Measurements from ENCODE around the gene MINDY1.

The MINDY1 gene

DNA sequence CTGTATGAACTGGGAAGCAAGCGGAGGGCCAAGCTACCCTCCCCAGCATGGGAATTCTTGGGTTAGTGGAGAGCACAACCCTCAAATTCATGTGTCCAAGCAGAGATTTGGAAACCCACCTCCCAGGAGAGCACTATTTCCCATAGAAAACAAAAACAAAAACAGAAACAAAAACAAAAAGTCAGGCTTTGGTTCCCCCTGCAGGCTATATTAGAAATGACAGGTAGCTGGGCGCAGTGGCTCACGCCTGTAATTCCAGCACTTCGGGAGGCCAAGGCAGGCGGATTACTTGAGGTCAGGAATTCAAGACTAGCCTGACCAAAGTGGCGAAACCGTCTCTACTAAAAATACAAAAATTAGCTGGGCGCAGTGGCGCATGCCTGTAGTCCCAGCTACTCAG, 10.8 kb downstream of the MINDY1 start:
- intact Hi-C loops (cut with DNase I): no loop called here
- DNase-seq: peak in 16 of 42 donors; percentile 26 to 77 (median 52)

DNA sequence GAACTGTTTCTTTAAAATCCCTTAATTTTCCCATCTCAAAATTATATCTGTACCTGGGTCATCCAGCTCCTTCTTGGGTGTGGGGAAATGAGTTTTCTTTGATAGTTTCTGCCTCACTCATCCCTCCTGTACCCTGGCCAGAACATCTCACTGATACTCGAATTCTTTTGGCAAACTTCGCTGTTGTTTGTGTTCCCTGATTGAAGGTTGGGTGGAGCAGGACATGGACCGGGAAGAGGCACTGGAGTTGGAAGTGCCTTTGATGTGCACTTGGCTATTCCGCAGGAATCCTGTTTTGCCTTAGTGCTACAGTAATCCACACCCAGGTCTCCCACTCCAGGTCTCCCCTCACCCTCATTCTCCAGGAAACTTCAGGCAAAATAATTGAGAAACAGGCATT, 11.2 kb downstream of the MINDY1 start:
- no peak for DNase-seq
- intact Hi-C loops (cut with DNase I): no loop called here

DNA sequence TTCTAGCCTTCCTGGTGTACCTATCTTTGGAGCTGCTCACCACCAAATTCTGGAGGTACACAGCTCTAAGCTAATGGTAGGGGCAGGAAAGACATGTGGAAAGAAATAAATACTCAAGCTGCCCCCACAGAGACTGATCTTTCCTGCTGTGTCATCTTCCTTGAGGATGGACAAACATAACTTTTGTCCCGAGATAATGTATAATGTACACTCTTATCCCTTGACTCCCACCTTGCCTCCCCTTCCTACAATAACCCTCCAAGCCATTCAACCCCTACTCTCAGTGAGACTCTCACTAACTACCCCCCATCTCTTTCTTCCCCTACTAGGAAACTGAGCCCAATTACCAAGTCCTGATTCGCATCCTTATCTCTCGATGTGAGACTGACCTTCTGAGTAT, 12.5 kb downstream of the MINDY1 start:
- intact Hi-C loops (cut with DNase I): no loop called here
- DNase-seq: no peak

DNA sequence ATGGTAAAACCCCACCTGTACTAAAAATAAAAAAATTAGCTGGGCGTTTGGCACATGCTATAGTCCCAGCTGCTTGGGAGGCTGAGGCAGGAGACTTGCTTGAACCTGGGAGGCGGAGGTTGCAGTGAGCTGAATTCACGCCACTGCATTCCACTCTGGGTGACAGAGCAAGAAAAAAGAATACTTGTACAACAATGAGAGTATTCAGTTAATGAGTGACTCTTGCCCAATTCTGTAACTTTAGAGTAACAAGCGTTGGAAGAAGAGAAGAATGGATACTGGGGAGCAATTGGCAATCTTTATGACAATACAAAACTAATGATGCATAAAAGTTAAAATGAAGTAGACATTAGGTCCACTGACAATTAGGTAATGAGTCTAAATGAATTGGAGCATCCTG, 14.1 kb downstream of the MINDY1 start:
- DNase-seq: no peak
- intact Hi-C loops (cut with DNase I): no loop called here

DNA sequence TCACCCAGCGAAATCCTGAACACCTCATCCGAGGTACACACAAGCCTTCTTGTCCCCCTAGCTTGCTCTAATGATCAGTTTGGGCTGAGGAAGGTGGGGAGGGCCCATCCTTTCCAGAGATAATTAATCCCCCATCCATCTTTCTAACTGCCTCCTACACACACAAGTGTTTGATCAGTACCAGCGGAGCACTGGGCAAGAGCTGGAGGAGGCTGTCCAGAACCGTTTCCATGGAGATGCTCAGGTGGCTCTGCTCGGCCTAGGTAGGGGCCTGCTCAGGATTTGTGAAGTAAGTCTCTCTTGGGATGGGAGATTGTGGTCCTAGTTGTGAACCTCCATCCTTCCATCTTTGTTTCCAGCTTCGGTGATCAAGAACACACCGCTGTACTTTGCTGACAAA, 18.8 kb downstream of the MINDY1 start:
- intact Hi-C loops (cut with DNase I): no loop called here
- DNase-seq: no peak

DNA sequence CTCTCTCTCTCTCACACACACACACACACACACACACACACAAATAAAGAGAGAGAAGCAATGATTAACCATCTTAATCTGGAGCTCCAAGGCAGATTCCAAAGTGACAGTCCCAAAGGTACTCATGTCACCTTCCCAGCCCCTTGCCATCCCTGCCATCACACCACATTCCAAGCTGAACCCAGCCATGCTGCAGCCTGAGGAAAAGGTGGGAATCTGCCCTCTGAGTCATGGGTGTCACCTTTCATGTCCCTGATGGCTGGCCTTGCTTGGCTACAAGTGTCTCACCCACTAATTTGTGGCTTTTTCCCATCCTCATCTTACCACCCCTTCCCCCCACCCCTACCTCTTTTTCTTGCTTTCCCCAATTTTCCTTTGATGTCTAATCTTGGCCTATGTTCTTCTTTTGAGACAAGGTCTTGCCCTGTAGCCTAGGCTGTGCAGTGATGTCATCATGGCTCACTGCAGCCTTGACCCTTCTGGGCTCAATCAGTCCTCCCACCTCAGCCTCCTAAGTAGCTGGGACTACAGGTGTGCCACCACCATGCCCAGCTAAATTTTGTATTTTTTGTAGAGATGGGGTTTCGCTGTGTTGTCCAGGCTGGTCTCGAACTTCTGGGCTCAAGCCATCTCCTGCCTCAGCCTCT, 21.4 kb downstream of the MINDY1 start:
- intact Hi-C loops (cut with DNase I): no loop called here
- no peak for DNase-seq

DNA sequence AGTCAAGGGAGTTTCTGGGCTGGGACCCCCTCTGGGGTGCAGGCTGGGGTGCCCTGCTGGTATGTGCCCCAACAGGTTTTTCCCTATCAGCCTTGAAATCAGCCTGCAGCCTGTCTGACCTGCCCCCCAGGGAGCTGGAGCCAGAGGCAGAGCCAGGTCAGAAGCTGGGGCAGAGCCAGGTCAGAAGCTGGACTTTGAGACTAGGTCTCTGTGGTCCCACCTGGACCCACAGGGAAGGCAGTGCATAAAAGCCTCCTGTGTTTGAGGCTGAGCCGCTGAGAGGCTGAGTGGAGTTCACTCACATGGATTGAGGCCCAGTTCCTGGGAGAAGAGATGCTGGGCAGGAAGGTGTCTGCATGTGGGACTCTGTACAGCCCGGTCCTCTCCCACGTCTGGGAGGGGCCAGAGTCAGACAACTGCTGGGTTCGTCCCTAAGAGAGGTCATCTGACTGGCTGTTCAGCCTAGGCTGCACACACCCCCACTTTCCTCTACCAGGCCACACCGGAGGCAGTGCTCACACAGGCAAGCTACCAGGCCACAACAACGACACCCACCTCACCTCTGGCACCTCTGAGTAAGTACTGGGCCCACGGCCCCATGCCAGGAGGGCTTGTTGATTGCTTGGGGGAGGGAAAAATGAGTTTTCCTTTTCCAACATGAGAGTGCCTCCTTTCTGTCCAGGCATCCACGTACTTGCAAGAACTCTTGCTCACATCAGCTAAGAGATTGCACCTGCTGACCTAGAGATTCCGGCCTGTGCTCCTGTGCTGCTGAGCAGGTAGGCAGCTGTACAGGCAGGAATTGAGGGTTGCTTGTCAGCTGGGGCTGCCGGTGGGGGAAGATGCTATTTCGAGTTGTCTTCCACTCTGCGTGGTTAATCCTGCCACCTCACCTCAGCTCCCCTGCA, 24.6 kb downstream of the MINDY1 start, which contains the start of gene ANXA9:
TSS of gene ANXA9 (plus strand) at position 488 of the 908 bp plus-strand sequence. CDS start 814 bp downstream, outside the sequence.
- intact Hi-C loops (cut with DNase I): no loop called here
- DNase-seq: no peak

DNA sequence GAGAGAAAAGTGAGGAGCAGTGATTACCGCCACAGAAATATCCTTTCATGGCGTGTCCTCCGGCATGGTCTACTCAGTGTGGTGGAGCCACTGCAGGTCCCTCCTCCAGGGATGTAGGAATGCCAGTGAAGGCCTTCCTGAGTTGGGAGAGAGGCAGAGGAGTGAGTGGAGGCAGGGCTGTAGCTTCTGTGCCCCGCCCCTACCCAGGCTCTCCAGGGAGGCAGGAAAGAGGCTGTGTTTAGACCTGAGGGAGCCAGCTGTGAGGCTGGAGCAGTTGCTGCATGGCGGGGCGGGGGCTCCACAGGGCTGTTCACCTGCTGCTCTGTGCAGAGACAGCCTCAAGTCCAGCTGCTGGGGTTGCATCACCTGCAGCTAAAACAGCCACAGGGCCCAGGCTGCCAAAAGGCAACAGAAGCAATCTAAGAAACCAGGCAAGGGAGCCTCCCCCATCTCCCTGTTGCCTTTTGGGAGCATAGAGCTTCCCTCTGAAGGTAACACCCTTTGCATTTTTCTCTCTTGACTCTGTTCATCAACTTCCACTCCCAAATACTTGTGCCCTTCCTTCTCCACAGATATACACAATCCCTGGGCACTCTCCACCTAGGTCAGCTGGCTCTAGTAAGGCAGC, 25.4 kb downstream of the MINDY1 start:
- intact Hi-C loops (cut with DNase I): no loop called here
- no peak for DNase-seq

DNA sequence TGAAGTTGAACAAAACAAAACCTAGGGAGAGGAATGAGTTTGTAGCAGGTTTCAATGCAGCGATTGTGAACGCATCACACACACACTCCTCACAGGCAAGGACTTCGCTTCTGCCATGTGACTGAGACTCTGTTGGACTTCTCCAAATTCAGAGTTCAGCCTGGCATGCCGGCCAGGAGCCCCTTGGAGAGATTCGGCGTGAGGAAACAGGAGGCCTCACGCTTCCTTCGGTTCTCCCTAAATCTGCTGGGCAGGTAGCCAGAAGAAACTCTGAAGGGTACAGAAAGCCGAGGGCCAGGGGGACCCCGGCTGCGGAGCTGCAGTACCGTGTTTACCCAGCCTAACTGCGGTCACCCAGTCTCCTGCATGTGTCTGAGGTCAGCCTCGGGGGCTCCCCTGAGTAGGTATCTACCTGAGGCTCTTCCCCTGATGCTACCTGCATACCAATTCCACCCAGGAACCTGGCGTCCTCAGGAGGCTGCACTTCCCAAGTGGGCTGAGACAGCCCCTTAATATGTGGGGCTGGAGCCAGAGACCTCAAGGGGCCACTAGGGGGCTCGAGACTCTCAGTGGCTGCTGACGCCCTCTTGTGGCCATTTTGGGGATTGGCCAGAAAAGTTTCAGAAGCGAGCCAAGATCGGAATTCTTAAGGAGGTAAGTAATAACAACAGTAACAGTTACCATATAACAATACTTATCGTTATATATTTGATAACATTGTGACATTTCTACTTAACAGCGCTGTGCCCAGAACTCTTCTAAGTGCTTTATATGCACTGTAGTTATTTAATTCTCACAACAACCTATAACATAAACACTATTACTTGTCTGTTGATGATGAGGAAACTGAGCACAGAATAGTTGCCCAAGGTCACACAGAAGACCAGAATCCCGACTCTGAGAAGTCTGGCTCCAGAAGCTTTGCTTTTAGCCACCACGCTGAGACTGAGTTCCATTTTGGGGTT, 27.3 kb downstream of the MINDY1 start:
- DNase-seq: peak; percentile 53 to 96 (median 88)
- intact Hi-C loops (cut with DNase I): loop anchor here (10.0 kb wide), 2 partner anchors 55 to 105 kb away; partner anchors contain the start of genes ARNT and SETDB1

DNA sequence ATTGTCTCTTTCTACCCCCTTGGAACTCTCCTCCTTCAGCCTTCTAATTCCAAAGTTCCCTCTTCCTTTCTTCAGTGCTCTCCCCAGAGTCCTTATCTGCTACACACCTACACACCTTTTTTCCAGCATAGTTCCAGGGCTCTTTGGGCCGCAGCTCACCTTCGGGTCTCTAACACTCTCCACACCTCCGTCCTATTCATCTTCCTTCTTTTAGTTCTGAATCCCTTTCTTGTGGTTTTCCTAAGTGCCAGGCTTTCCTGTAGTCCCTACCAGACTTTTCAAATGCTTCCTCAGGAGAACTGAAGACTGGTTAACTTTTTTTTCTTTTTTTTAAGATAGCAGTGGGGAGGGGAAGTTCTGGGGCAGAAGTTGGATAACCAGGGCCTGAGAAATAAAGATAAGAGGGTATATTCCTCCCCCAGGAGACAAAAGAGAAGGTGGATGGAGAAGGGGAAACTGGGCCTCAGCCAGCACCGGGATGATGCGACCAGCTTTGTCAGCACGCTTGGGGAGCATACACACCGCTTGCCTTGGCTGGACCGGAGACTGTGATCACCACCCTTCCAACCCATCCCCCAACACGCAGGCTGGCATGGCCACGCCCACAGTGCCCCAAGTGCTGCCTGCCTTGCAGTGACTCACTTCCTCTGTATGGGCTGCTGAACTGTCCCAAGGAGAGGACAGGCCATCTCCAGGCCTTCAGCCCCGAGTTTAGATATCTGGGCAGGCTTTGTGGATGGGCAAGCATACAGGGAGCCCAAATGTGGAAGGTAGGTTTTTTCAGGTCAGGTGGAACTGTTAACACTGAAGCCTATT, 29.6 kb downstream of the MINDY1 start:
- DNase-seq: peak; percentile 65 to 94 (median 82)
- intact Hi-C loops (cut with DNase I): loop anchor here (10.0 kb wide), 2 partner anchors 52 to 102 kb away; partner anchors contain the start of genes ARNT and SETDB1

DNA sequence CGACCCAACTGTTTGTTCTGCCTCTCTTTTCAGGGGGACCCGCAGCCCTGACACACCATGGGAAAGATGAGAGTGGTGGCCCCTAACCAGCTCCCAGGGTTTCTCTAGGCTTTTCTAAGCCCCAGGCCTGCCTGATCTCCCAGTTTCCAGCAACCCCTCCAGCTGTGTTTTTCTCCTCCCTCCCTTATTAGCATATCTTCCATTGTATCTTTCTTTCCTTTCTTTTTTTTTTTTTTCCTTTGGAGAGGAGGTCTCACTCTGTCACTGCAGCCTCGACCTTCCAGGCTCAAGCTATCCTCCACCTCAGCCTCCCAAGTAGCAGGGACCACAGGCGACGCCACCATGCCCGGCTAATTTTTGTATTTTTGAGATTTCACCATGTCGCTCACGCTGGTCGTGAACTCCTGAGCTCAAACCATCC, 30.3 kb downstream of the MINDY1 start:
- intact Hi-C loops (cut with DNase I): loop anchor here (10.0 kb wide), 2 partner anchors 52 to 102 kb away; partner anchors contain the start of genes ARNT and SETDB1
- no peak for DNase-seq

DNA sequence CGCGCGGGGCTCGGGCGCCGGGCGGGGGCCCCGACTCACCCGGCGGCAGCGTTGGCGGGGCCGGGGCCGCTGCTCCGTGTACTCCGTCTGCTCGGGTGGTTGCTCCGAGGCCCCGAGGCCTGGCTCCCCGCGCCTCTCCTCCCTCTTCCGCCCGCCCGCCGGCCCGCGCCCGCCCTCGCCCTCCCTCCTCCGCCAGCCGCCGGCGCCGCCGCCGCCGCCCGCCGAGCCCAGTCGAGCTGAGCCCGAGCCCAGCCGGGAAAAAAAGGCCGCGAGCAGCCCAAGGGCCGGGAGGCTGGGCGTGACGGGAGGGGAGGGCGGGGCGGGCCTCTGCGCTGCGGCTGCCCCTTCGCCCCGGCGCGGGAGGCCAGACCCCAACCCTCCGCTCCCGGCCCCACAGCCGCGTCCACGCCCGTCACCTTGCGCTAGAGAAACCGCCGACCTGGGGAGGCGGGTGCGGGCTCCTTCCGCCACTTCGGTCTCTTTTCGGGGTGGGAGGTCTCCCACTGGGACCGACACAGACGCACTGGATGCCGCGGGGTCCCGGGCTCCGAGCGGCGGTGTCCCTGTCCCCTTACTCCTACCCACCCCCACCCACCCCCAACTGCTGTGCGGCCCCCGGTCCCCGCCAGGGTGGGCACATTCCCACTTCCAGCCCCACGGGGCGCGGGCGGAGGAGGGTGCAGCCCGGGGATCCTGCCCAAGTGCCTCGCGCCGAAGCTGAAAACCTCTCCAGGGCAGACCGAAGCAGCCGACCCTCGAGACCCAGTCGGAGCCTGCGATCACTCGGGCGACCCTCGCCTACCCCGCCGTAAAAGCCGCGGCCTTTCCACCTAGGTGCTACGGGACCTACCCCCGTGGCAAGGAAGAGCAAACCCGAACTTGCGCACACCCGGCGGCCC, 31.9 kb downstream of the MINDY1 start, which contains the start of gene CERS2:
TSS of gene CERS2 (minus strand) at position 256 of the 899 bp plus-strand sequence. CDS start 5,745 bp downstream, outside the sequence.
- peak in 40 of 42 donors; percentile 43 to 89 (median 77) for DNase-seq
- intact Hi-C loops (cut with DNase I): loop anchor here (10.0 kb wide), 2 partner anchors 50 to 100 kb away; partner anchors contain the start of genes ARNT and SETDB1

DNA sequence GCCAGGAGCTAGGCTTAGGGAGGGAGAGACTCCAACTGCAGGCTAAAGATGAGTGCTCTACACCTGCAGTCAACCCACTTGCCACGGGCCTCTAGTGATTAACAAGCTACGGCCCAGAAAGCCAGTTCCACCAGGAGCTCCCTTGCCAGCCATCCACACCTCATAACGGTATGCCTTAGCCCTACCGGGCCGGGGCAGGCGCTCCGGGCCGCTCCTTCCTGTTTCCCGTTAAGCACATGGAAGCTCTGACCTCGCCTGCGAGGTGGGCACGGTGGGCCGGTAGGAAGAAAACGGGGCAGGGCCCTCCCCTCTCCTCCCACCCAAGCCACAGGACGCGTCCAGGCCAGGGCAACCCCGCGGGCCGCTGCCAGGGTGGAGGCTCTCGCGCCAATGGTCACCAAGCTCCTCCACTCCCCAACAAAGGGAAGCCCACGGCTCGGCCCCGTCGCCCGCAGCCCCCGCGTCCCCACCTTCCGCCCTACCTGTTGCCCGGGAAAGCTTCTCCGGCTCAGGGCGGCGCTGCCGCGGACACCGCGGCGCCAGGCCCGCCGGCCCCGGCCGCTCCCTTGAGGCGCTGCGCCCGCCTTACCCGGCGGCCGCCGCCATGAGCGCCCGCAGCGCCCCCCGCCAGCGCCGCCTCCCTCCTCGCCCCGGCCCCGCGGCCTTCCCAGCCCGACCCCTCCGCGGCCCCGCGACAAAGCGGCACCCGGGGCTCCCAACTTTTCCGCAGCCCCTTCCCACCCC, 32.7 kb downstream of the MINDY1 start:
- intact Hi-C loops (cut with DNase I): loop anchor here (10.0 kb wide), 2 partner anchors 49 to 99 kb away; partner anchors contain the start of genes ARNT and SETDB1
- DNase-seq: peak in 36 of 42 donors; percentile 21 to 69 (median 40)

DNA sequence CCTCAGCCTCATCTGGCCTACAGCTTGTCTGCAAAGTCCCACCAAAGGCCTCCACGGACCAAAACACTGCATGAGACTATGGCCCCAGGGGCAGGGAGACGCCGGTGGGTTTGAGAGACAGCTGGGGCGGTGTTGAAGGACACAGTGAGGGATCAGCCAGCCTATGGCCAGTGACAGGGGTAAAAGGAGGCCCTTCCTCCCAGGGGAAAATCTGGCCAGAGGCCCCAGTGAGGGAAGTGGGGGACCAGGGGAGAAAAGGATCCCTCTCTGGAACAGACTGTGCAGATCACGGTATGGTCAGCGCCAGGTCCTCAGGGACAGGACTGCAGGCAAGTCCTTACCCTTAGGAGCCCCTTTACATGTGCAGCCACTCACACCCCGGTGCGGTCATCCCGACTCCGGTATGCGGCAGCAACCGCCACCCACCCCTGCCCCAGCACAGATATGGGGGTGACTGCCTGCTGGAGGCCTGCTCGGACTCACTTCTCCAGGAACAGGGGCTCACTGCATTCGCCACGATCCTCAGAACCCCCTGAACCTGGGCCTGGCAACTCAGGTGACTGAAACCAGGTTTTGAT, 33.4 kb downstream of the MINDY1 start:
- intact Hi-C loops (cut with DNase I): loop anchor here (10.0 kb wide), 2 partner anchors 49 to 99 kb away; partner anchors contain the start of genes ARNT and SETDB1
- peak in 4 of 42 donors; percentile 23 to 43 (median 31) for DNase-seq

DNA sequence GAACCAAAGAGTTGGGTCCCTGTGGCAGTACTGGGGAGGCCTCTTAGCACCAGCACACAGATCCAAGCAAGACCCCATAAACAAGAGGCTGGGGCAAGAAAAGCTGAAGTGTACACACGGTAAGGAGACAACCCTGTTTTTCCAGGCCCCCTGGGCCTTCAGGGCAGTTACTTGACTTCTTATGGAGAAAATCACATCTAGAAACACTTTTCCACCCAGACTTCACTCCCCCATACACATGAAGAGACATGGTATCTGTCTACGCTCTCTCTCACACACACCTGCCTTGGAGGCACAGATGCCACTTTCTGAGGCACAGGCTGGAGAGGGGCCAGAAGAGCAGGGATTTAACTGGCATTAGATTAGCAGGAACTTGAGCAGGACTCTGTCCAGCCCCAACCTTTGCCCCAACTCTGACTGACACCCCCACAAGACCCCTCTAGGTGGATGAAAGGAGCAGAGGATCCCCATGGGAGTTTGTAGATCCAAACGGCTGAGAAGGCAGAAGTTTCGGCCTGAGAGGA, 34.2 kb downstream of the MINDY1 start:
- intact Hi-C loops (cut with DNase I): loop anchor here (10.0 kb wide), 2 partner anchors 48 to 98 kb away; partner anchors contain the start of genes ARNT and SETDB1
- no peak for DNase-seq
